GM21526 (cell line): Measurements from ENCODE around the gene BACH2.
"Not testable (repeated sequence)": the region's sequence is repeated elsewhere in the genome, so short reads cannot be mapped to it uniquely, and the experiment has no call there.

Source experiments
- ATAC-seq: cut with Tn5 transposase; IDR thresholded peaks from one replicate; pipeline ENCODE4 v1.9.1; 2021; ENCODE audit warnings: moderate library complexity; ENCODE audit not compliant: unreplicated experiment, low FRiP score

BACH2 gene

GRCh38 chr6:90079560-90080490, 216.8 kb downstream of the BACH2 start:
- no peak for ATAC-seq

- no peak for ATAC-seq
These were observed 217.9 kb downstream of the BACH2 start for GRCh38 chr6:90078513-90079289.

GRCh38 chr6:90076511-90077415, 219.9 kb downstream of the BACH2 start:
- ATAC-seq = no peak

- no peak for ATAC-seq
These were observed 222.3 kb downstream of the BACH2 start for GRCh38 chr6:90074161-90074850.

GRCh38 chr6:90072935-90073464, 223.6 kb downstream of the BACH2 start:
- ATAC-seq = no peak

GRCh38 chr6:90072501-90072900, 224.1 kb downstream of the BACH2 start:
- no peak for ATAC-seq

- ATAC-seq = no peak
These were observed 227.7 kb downstream of the BACH2 start for GRCh38 chr6:90068703-90069523.

- ATAC-seq = no peak
These were observed 228.4 kb downstream of the BACH2 start for GRCh38 chr6:90068264-90068663.

GRCh38 chr6:90066697-90067096, 229.9 kb downstream of the BACH2 start:
- ATAC-seq = no peak

- ATAC-seq = no peak
These were observed 231.5 kb downstream of the BACH2 start for GRCh38 chr6:90065173-90065572.

GRCh38 chr6:90062667-90063066, 234.0 kb downstream of the BACH2 start:
- no peak for ATAC-seq

- no peak for ATAC-seq
These were observed 234.6 kb downstream of the BACH2 start for GRCh38 chr6:90062051-90062450.

GRCh38 chr6:90059178-90059577, 237.5 kb downstream of the BACH2 start:
- not testable (repeated sequence) for ATAC-seq

- ATAC-seq = not testable (repeated sequence)
These were observed 240.7 kb downstream of the BACH2 start for GRCh38 chr6:90055924-90056323.

- not testable (repeated sequence) for ATAC-seq
These were observed 242.4 kb downstream of the BACH2 start for GRCh38 chr6:90054193-90054592.

- no peak for ATAC-seq
These were observed 243.0 kb downstream of the BACH2 start for GRCh38 chr6:90053614-90054013.

GRCh38 chr6:90049295-90049694, 247.3 kb downstream of the BACH2 start:
- no peak for ATAC-seq

GRCh38 chr6:90048206-90048967, 248.3 kb downstream of the BACH2 start:
- no peak for ATAC-seq
